SK-N-MC (cell line): ENCODE data around the gene HIBADH.

Experiments used
- EZH2 ChIP-seq: fragments of 200-600 bp; sonication (generic); IDR thresholded peaks from one replicate; pipeline ENCODE4 v1.6.1; 2017; ENCODE audit warnings: antibody characterized with exemption
- FOXP2 ChIP-seq: optimal IDR thresholded peaks from 2 replicates; pipeline ENCODE3; 2011; ENCODE audit warnings: mild to moderate bottlenecking, moderate library complexity; ENCODE audit not compliant: insufficient read depth; ENCODE audit errors: extremely low read length, control extremely low read depth
- POLR2AphosphoS5 ChIP-seq: IDR thresholded peaks from 2 replicates; pipeline ENCODE4 v1.6.1; 2012; ENCODE audit warnings: mild to moderate bottlenecking, low read depth, low read length, borderline replicate concordance

DNA sequence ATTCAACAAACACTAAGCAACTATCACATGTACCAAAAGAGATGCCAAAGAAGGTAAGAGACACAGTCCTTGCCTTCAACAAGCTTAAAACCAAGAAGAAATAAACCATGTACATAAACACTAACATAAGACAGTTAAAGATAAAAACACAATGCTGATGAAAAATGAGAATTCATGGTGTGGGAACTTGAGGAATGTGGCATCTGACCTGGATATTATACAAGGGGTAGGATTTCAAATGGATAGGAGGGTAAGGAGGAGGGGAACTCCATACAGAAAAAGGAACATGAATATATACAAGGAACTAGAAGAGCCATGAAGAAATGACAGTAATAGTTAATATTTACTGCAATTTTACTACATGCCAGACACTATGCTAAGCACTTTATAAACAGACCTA is 11.0 kb downstream of the HIBADH start:
- no peak for TF ChIP-seq EZH2
- no peak for TF ChIP-seq POLR2AphosphoS5
- TF ChIP-seq FOXP2: no peak
